HG03108 (cell line): Measurements from ENCODE around the gene TMEM87A.

Source experiments
- ATAC-seq: cut with Tn5 transposase; IDR thresholded peaks from one replicate; pipeline ENCODE4 v1.9.1; 2021; ENCODE audit warnings: moderate library complexity; ENCODE audit not compliant: unreplicated experiment

TMEM87A gene

DNA sequence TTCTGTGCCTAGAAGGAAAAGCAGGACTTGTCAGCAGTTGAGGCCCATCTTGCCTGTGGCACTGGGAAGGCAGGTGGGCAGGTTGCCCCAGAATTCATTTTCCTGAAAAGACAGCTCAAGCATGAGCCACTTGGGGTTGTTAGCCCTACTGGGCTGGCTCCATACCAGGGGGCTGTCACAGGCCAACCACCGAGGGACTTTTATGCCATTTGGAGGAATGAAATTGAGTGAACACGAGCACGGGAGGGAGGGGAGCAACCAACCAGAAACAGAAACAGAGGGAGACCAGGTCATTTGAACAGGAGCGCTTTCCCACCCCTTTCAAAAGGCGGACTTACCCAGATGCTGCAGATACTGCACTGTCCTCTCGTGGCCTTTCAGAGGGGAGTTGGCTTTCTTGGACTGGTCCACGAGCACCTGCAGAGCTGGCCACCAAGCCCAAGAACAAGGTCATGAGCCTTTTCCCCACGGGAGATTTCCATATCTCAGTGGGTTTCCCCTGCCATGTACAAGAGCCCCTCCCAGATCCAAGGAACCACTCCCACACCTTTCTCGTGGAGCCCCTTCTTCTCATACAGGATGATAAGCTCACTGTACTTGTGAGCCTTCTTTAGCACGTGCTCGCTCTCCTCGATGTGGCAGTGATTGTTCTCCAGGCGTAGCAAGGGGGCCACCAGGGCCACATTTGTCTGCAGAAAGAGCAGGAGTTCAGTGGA lies 106.8 kb downstream of the TMEM87A start:
- no peak for ATAC-seq

DNA sequence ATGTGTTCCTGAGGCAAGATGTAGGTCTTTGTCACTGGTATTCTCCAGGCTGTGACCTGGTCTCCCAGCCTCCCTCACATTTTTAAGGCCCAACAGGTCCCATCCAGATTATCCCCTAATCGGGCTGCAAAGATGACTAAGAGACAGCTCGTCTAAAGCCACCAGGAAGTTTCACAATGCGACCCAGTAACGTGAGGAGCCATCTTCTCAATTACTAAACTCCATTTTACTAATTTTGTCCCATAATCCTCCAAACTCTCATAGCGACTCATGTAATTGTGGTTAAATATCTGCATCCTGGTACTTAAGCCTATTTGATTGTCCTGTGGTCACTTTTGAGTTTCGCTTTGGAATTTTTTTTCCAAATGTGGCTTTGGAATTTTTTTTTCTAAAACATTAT lies 108.1 kb downstream of the TMEM87A start:
- no peak for ATAC-seq

DNA sequence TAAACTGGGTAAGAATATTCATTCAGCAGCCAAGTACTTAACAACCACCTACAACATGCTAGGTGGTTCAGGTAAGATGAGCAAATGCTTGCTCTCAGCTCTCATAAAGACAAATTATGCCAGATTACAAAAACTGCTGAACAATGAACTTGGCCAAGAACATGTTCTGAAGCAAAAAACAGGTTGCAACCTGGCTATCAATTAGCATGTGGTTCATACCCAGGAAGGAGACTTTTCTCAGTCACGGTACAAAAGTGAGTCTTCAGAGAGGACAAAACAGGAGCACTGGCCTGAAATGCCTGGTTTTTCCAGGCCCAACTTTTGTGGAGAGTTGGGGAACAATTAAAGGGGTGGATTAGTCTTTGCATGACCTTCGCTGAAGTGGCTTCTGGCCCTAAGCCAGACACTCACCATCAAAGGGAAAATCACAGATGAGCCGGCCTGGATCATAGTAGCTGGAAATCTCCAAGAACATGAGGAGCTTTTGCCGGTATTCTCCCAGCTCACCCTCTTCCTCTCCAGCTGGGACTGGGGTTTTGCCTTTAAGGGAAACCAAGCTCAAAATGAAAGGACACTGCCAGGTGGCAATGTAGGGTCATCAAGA lies 109.2 kb downstream of the TMEM87A start:
- ATAC-seq: no peak

DNA sequence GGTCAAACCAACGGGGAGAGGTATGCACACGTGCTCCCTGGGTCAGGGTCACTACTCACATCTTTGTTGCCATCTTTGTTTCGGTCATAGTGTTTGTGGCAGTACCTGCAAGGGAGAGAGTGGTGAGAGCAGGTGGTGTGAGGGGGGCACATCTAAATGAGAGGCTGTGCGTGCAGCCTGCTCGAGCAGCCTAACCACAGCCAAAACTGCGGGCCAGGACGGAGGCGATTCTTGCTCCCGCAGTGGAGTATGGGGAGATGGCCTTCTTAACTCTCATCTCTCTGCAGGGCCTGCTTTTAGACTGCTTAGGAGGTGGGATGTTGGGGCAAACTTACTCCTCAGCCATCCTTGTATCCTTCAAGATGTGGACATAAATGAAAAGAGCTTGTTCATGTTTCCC lies 109.9 kb downstream of the TMEM87A start:
- ATAC-seq: no peak
